Measurements from ENCODE around the gene CCDC78. TPM values are rescaled to one million over a fixed set of nuclear protein-coding genes. Genes with fewer than 3 reads are reported as not detected.

CCDC78 gene
- total and polyA plus RNA-seq, 3 donors from 2014 or later = 3.2 to 6.1 (median 5.7) TPM

GRCh38 chr16:766820-767640 is 40.8 kb upstream of the CCDC78 start:
- TF ChIP-seq POLR2A (IDR thresholded peaks at IDR 0.05) = no peak
- TF ChIP-seq CTCF (IDR thresholded peaks at IDR 0.05) = no peak
- H3K27ac ChIP-seq = no peak overlapping the region
- DNase-seq = no peak
- no peaks in the 10 kb centered on the region for H3K27me3 ChIP-seq
- WGBS, 2 donors = 81 to 88% methylated on average over 16 to 29 of the region's 48 CpGs
- H3K36me3 ChIP-seq (ENCODE audit: low read depth, missing control alignments) = no peaks in the 10 kb centered on the region
- no peaks in the 10 kb centered on the region for H3K4me1 ChIP-seq
- intact Hi-C loops (cut with DNase I; ENCODE audit: low total_unique reads) = no loop called here
- H3K4me3 ChIP-seq = no peak overlapping the region
- no peaks in the 10 kb centered on the region for H3K9me3 ChIP-seq

GRCh38 chr16:766008-766819 is 40.0 kb upstream of the CCDC78 start:
- Histone ChIP-seq H3K4me3 (no peak overlapping the region), H3K4me1 (no peaks in the 10 kb centered on the region), H3K36me3 (ENCODE audit: low read depth, missing control alignments) (no peaks in the 10 kb centered on the region), H3K9me3 (no peaks in the 10 kb centered on the region), H3K27ac (no peak overlapping the region), H3K27me3 (no peaks in the 10 kb centered on the region)
- intact Hi-C loops (cut with DNase I; ENCODE audit: low total_unique reads) = no loop called here
- 86 to 90% methylated on average over 15 to 29 of the region's 29 CpGs for WGBS, 2 donors
- no peak for DNase-seq
- no peak for TF ChIP-seq POLR2A (IDR thresholded peaks at IDR 0.05)
- TF ChIP-seq CTCF (IDR thresholded peaks at IDR 0.05) = no peak

GRCh38 chr16:765488-765865 is 39.2 kb upstream of the CCDC78 start:
- Histone ChIP-seq H3K4me1 (no peaks in the 10 kb centered on the region), H3K27ac (no peak overlapping the region), H3K27me3 (no peaks in the 10 kb centered on the region), H3K4me3 (no peak overlapping the region), H3K9me3 (no peaks in the 10 kb centered on the region), H3K36me3 (ENCODE audit: low read depth, missing control alignments) (no peaks in the 10 kb centered on the region)
- 92 to 96% methylated on average over 10 to 29 of the region's 29 CpGs for WGBS, 2 donors
- intact Hi-C loops (cut with DNase I; ENCODE audit: low total_unique reads) = no loop called here
- TF ChIP-seq CTCF (IDR thresholded peaks at IDR 0.05) (no peak), POLR2A (IDR thresholded peaks at IDR 0.05) (no peak)
- no peak for DNase-seq

DNA sequence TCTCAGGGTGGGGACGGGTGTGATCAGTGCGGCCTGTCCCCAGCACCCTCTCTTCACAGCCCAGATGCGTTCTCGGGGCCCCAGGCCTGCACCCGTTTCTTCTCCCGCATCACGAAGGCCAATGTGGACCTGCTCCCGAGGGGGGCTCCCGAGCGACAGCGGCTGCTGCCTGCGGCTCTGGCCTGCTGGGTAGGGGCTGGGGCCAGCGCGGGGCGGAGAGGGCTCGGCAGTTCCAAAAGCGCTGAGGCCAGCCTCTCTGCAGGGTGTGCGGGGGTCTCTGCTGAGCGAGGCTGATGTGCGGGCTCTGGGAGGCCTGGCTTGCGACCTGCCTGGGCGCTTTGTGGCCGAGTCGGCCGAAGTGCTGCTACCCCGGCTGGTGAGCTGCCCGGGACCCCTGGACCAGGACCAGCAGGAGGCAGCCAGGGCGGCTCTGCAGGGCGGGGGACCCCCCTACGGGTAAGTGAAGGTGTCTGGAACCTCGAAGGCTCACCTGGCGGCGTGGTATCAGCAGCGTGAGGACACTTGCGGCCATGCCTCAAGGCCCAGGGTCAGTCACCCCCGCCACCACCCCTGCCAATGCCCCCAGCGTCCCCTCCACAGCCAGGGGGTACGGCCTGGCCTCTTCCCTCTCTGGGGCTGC is 38.7 kb upstream of the CCDC78 start:
- TF ChIP-seq POLR2A (IDR thresholded peaks at IDR 0.05) (no peak), CTCF (IDR thresholded peaks at IDR 0.05) (no peak)
- intact Hi-C loops (cut with DNase I; ENCODE audit: low total_unique reads) = no loop called here
- no peaks in the 10 kb centered on the region for H3K4me1 ChIP-seq
- H3K27me3 ChIP-seq = no peaks in the 10 kb centered on the region
- 85 to 91% methylated on average over 5 to 38 of the region's 38 CpGs for WGBS, 2 donors
- no peaks in the 10 kb centered on the region for H3K36me3 ChIP-seq (ENCODE audit: low read depth, missing control alignments)
- H3K4me3 ChIP-seq = no peak overlapping the region
- H3K27ac ChIP-seq = no peak overlapping the region
- H3K9me3 ChIP-seq = no peaks in the 10 kb centered on the region
- DNase-seq = no peak
